Right cardiac atrium (tissue), 5 donors: Measurements from ENCODE around the gene PTPRJ. TPM values are rescaled to one million over a fixed set of nuclear protein-coding genes. Genes with fewer than 3 reads are reported as not detected.
"Not testable (repeated sequence)": the region's sequence is repeated elsewhere in the genome, so short reads cannot be mapped to it uniquely, and the experiment has no call there.

Experiments used
- ATAC-seq, 2 donors: fragments of 200-7000 bp; cut with Tn5 transposase; one replicate each; pipeline versions ENCODE4 v1.8.0 to v1.9.1; 2020; ENCODE audit warnings: moderate library complexity in 2 of 2, mild to moderate bottlenecking in 1 of 2
- DNase-seq, 3 donors: peaks; one replicate each; pipeline ENCODE4 v3.0.0-alpha.2; 2020
- H3K27ac ChIP-seq: one replicate; pipeline ENCODE4 v1.5.1; 2013; ENCODE audit warnings: mild to moderate bottlenecking, low read length, control low read depth, moderate library complexity
- H3K27me3 ChIP-seq: one replicate; pipeline ENCODE4 v1.6.1; 2013; ENCODE audit not compliant: control insufficient read depth, insufficient read depth
- H3K4me1 ChIP-seq: one replicate; pipeline ENCODE4 v1.6.1; 2013; ENCODE audit warnings: low read length; ENCODE audit not compliant: control insufficient read depth, insufficient read depth
- H3K4me3 ChIP-seq: one replicate; pipeline ENCODE4 v1.5.1; 2013; ENCODE audit warnings: low read length, control low read depth
- H3K9me3 ChIP-seq: one replicate; pipeline ENCODE4 v1.6.1; 2013; ENCODE audit warnings: low read length; ENCODE audit not compliant: control insufficient read depth
- WGBS: extraction: QIAGEN DNeasy Blood & Tissue Kit; methylation state at CpG from one replicate; pipeline ENCODE4 v1.1.7; 2013; 5-methylcytosine and 5-hydroxymethylcytosine counted together
- intact Hi-C, 4 donors: fragments of 100-400 bp; cut with DNase I; formaldehyde crosslinking; loops; one replicate each; pipeline versions ENCODE4 v1.11.0 to v1.14.0; 2022 to 2023
- long read RNA-seq, 4 donors: library from polyadenylated mRNA; unstranded; transcript quantifications; one replicate each; pipeline ENCODE4 v2.0.0, GENCODE V29; 2020 to 2021
- polyA plus RNA-seq: library from polyadenylated mRNA; stranded (reverse); fragments of 200-250 nt; gene quantifications from one replicate; pipeline ENCODE4 v1.2.3, GENCODE V29; 2013
- total RNA-seq, 4 donors: library from RNA; stranded (reverse); fragmentation: NEBNext Ultra II Directional; extraction: Animal tissue kit (Norgen Biotek cat#: 25700); gene quantifications; one replicate each; pipeline ENCODE4 v1.2.1, GENCODE V29; 2021
- donor health status: healthy with polysubstance abuse.
- donor health status: DM: no; HTN: yes; CAD: no.
- donor health status: DM: no; HTN: no; CAD: no.
- donor health status: DM: no; HTN: yes; CAD: no; lungs with severe emphysema.
- donor health status: DM: yes; HTN: yes; CAD: no.

The PTPRJ gene
- total RNA-seq (1 to 10 TPM; 6.0 to 8.7 (median 7.0) TPM), polyA plus RNA-seq (1.8 TPM)
- long read RNA-seq, donor 1, partial matches to known transcripts: 0 of 1 reads
- long read RNA-seq, donor 1, other reads (novel, unspliced or antisense): 1 of 1 reads
- long read RNA-seq, donor 2, partial matches to known transcripts: 0 of 2 reads
- long read RNA-seq, donor 2, other reads (novel, unspliced or antisense): 2 of 2 reads
- long read RNA-seq, donor 3, partial matches to known transcripts: 1 of 3 reads
- long read RNA-seq, donor 3, other reads (novel, unspliced or antisense): 2 of 3 reads
- long read RNA-seq, donor 4, partial matches to known transcripts: 0 of 2 reads
- long read RNA-seq, donor 4, other reads (novel, unspliced or antisense): 2 of 2 reads

- ATAC-seq: peak; percentile 74 to 81
- Histone ChIP-seq H3K9me3 (no peaks in the 10 kb centered on the region), H3K4me1 (no peaks in the 10 kb centered on the region), H3K27me3 (no peaks in the 10 kb centered on the region), H3K27ac (peak within 1 kb of the TSS; percentile 74), H3K4me3 (peak within 1 kb of the TSS; percentile 95)
- WGBS: under 1% methylated on average over 111 of the region's 111 CpGs
- DNase-seq: peak; percentile 58 to 83 (median 82)
- intact Hi-C loops: no loop called here
Measured at GRCh38 chr11:47980088-47980906, at the start of gene PTPRJ. Gene PTPRJ (plus strand): TSS chr11:47980559. CDS start chr11:47980913, 354 bp downstream.

- DNase-seq (no peak), ATAC-seq (no peak)
- Histone ChIP-seq H3K9me3 (no peaks in the 10 kb centered on the region), H3K27me3 (no peaks in the 10 kb centered on the region), H3K4me1 (no peaks in the 10 kb centered on the region), H3K4me3 (no peak overlapping the region), H3K27ac (no peak overlapping the region)
- intact Hi-C loops: no loop called here
Measured at GRCh38 chr11:47932544-47932943, 47.8 kb upstream of the PTPRJ start.

- 79% methylated on average over 12 of the region's 12 CpGs for WGBS
- H3K27ac ChIP-seq, ATAC-seq, H3K4me1 ChIP-seq, intact Hi-C loops, H3K9me3 ChIP-seq, DNase-seq, H3K27me3 ChIP-seq, H3K4me3 ChIP-seq: not testable (repeated sequence)
Measured at GRCh38 chr11:47933797-47934196, 46.6 kb upstream of the PTPRJ start.

- H3K27me3 ChIP-seq: no peaks in the 10 kb centered on the region
- intact Hi-C loops: loop anchor here (5.0 kb wide), 1 partner anchor 168 kb away; no protein-coding TSS in a partner anchor
- ATAC-seq (no peak), DNase-seq (no peak)
- WGBS: 87% methylated on average over 7 of the region's 7 CpGs
- H3K4me3 ChIP-seq: no peak overlapping the region
- H3K27ac ChIP-seq: no peak overlapping the region
- H3K4me1 ChIP-seq: no peaks in the 10 kb centered on the region
- peaks cover 2% of the 10 kb centered on the region for H3K9me3 ChIP-seq
Measured at GRCh38 chr11:47938791-47939560, 41.4 kb upstream of the PTPRJ start.

GRCh38 chr11:47940904-47941649 is 39.3 kb upstream of the PTPRJ start:
- Histone ChIP-seq H3K9me3 (peaks cover 2% of the 10 kb centered on the region), H3K4me3 (no peak overlapping the region), H3K27me3 (no peaks in the 10 kb centered on the region), H3K4me1 (no peaks in the 10 kb centered on the region), H3K27ac (no peak overlapping the region)
- intact Hi-C loops: no loop called here
- ATAC-seq: no peak
- WGBS: 90% methylated on average over 8 of the region's 8 CpGs
- no peak for DNase-seq

- 74% methylated on average over 7 of the region's 7 CpGs for WGBS
- H3K4me3 ChIP-seq: no peak overlapping the region
- no peak for DNase-seq
- intact Hi-C loops: no loop called here
- H3K27me3 ChIP-seq: no peaks in the 10 kb centered on the region
- H3K27ac ChIP-seq: no peak overlapping the region
- no peaks in the 10 kb centered on the region for H3K4me1 ChIP-seq
- ATAC-seq: peak in 1 of 2 donors; percentile 25
- peaks cover 2% of the 10 kb centered on the region for H3K9me3 ChIP-seq
Measured at GRCh38 chr11:47941907-47942558, 38.3 kb upstream of the PTPRJ start.

GRCh38 chr11:47943721-47944586 is 36.4 kb upstream of the PTPRJ start:
- H3K4me1 ChIP-seq: peaks cover 3% of the 10 kb centered on the region
- DNase-seq: peak in 1 of 3 donors; percentile 34
- ATAC-seq: peak in 1 of 2 donors; percentile 52
- WGBS: 61% methylated on average over 15 of the region's 15 CpGs
- intact Hi-C loops: no loop called here
- no peak overlapping the region for H3K4me3 ChIP-seq
- H3K27me3 ChIP-seq: no peaks in the 10 kb centered on the region
- no peak overlapping the region for H3K27ac ChIP-seq
- no peaks in the 10 kb centered on the region for H3K9me3 ChIP-seq

- ATAC-seq: no peak
- no peak overlapping the region for H3K27ac ChIP-seq
- no peak for DNase-seq
- H3K27me3 ChIP-seq: no peaks in the 10 kb centered on the region
- no peak overlapping the region for H3K4me3 ChIP-seq
- intact Hi-C loops: no loop called here
- H3K4me1 ChIP-seq: peaks cover 3% of the 10 kb centered on the region
- no peaks in the 10 kb centered on the region for H3K9me3 ChIP-seq
Measured at GRCh38 chr11:47944632-47945031, 35.7 kb upstream of the PTPRJ start.

GRCh38 chr11:47946682-47947559 is 33.4 kb upstream of the PTPRJ start:
- H3K4me3 ChIP-seq: no peak overlapping the region
- H3K27me3 ChIP-seq: no peaks in the 10 kb centered on the region
- DNase-seq (peak; percentile 81 to 89 (median 86)), ATAC-seq (peak; percentile 92 to 96)
- 52% methylated on average over 10 of the region's 10 CpGs for WGBS
- H3K27ac ChIP-seq: no peak overlapping the region
- H3K9me3 ChIP-seq: no peaks in the 10 kb centered on the region
- H3K4me1 ChIP-seq: peaks cover 3% of the 10 kb centered on the region
- intact Hi-C loops: no loop called here
